Measurements from ENCODE around the gene IL18. TPM values are rescaled to one million over a fixed set of nuclear protein-coding genes. Genes with fewer than 3 reads are reported as not detected.
"Not testable (repeated sequence)": the region's sequence is repeated elsewhere in the genome, so short reads cannot be mapped to it uniquely, and the experiment has no call there.

The IL18 gene
- total and polyA plus RNA-seq, 12 donors = 0.72 to 49.4 (median 11.9) TPM

DNA sequence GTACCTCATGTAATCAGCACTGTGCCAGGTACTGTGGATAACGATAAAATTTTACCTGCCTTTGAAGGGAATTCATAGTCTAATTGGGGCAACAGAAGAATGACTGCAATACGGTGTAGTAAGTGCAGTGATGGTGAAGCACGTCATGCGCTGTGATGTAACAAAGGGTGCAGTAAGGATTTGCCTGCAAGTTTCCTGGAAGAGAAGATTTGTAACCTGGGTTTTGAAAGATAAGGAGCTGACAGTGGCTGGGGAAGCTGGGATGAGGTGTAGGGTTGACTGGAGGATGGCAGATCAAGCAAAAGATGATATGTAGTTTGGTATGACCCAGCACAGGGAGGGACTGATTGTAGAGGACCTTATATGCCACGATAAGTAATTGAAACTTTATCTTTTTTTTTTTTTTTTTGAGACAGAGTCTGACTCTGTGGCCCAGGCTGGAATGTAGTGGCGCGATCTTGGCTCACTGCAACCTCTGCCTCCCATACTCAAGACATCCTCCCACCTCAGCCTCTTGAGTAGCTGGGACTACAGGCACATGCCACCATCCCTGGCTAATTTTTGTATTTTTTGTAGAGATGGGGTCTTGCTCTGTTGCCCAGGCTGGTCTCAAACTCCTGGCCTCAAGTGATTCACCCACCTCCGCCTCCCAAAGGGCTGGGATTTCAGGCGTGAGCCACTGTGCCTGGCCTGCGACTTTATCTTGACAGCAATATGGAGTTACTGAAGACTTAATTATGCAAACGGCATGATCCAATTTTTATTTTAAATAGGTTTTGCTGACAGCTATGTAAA, 66.0 kb downstream of the IL18 start:
- no peak overlapping the region for H3K27ac ChIP-seq
- DNase-seq = no peak
- H3K4me1 ChIP-seq (replicated peaks in 1 of 2) = no peaks in the 10 kb centered on the region
- H3K27me3 ChIP-seq = no peaks in the 10 kb centered on the region
- TF ChIP-seq POLR2A (IDR thresholded peaks at IDR 0.05) = no peak
- TF ChIP-seq, protein P1, sequence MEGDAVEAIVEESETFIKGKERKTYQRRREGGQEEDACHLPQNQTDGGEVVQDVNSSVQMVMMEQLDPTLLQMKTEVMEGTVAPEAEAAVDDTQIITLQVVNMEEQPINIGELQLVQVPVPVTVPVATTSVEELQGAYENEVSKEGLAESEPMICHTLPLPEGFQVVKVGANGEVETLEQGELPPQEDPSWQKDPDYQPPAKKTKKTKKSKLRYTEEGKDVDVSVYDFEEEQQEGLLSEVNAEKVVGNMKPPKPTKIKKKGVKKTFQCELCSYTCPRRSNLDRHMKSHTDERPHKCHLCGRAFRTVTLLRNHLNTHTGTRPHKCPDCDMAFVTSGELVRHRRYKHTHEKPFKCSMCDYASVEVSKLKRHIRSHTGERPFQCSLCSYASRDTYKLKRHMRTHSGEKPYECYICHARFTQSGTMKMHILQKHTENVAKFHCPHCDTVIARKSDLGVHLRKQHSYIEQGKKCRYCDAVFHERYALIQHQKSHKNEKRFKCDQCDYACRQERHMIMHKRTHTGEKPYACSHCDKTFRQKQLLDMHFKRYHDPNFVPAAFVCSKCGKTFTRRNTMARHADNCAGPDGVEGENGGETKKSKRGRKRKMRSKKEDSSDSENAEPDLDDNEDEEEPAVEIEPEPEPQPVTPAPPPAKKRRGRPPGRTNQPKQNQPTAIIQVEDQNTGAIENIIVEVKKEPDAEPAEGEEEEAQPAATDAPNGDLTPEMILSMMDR (IDR thresholded peaks at IDR 0.05) = no peak
- no peak overlapping the region for H3K4me3 ChIP-seq
- H3K9me3 ChIP-seq (replicated peaks in 1 of 3) = no peaks in the 10 kb centered on the region
- WGBS, 4 donors = 92 to 95% (median 93%) methylated on average over 11 of the region's 11 CpGs
- peaks cover 0 to 38% of the 10 kb centered on the region in 2 donors for H3K36me3 ChIP-seq (replicated peaks in 1 of 2)
- intact Hi-C loops (cut with DNase I) = no loop called here

DNA sequence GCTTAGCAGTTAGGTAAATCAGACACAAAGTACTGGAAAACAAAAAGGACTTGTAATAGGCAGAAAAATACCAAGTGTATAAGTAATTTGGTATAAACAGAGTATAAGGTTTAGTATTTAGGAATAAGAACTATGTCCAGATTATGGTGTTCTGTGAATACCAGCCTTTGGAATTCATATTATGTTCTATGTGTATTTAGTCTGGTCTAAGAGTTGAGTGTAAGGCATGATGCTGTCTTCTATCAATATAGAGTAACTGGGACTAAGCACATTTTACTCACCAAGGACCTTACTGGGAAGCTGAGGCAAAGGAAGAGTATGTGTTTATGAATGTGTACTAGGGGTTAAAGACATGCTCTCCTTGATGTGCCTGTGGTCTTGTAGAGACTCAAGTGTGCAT, 67.7 kb downstream of the IL18 start:
- TF ChIP-seq, protein P1 (IDR thresholded peaks at IDR 0.05) = no peak
- TF ChIP-seq POLR2A (IDR thresholded peaks at IDR 0.05) = no peak
- H3K4me1 ChIP-seq (replicated peaks in 1 of 2) = no peaks in the 10 kb centered on the region
- intact Hi-C loops (cut with DNase I) = no loop called here
- DNase-seq = no peak
- H3K9me3 ChIP-seq (replicated peaks in 1 of 3) = no peaks in the 10 kb centered on the region
- H3K36me3 ChIP-seq (replicated peaks in 1 of 2) = peaks cover 0 to 56% of the 10 kb centered on the region in 2 donors
- no peak overlapping the region for H3K4me3 ChIP-seq
- no peak overlapping the region for H3K27ac ChIP-seq
- no peaks in the 10 kb centered on the region for H3K27me3 ChIP-seq

DNA sequence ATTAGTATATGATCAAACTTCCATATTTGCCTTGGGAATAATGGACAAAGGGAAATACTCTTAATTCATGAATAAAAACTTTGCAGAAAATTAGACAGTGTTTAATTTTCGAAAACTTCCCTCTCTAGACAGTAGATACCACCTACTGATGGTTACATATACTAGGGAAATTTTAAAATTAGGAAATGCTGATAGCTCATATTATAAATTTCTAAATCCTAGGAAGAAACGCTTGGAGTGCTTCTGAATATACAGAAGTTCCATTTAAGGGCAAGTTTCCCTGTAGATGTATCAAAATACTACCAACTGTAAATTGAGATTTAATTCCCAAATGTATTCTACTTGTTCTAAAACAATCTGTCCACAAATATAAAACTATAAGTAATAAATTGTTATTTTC, 68.6 kb downstream of the IL18 start:
- DNase-seq; H3K27ac ChIP-seq; H3K9me3 ChIP-seq (replicated peaks in 1 of 3); H3K4me1 ChIP-seq (replicated peaks in 1 of 2); intact Hi-C loops (cut with DNase I); H3K27me3 ChIP-seq; H3K4me3 ChIP-seq: not testable (repeated sequence)
- WGBS, 4 donors = 95 to 98% (median 96%) methylated on average over 2 of the region's 2 CpGs
- H3K36me3 ChIP-seq (replicated peaks in 1 of 2) = peaks cover 0 to 60% of the 10 kb centered on the region in 2 donors

Small RNAs within 50 kb of the gene (small RNA-seq; reads per million reads assigned to genes)
- gene MRPS36P4 = 0 reads per million in 2 donors

Other genes with a start within 250 kb of the IL18 start
- gene C11orf52, start 245.2 kb downstream of the IL18 start, total RNA-seq = 1 to 10 TPM in 5 of 9 donors, under 1 TPM in 2, not detected in 2; 0.53 to 4.2 (median 2.5) TPM
- 1 to 10 TPM in 2 of 3 donors, under 1 TPM in 1; 0.68 to 1.9 (median 1.7) TPM for gene C11orf52, start 245.2 kb downstream of the IL18 start, polyA plus RNA-seq
- 10 to 100 TPM; 14.8 to 56.0 (median 46.5) TPM for gene DIXDC1, start 226.8 kb downstream of the IL18 start, total RNA-seq
- gene DIXDC1, start 226.8 kb downstream of the IL18 start, polyA plus RNA-seq = 10 to 100 TPM in 2 of 3 donors, 1 to 10 TPM in 1; 7.9 to 30.1 (median 11.5) TPM
- 10 to 100 TPM; 18.9 to 95.1 (median 28.7) TPM for gene DLAT, start 138.7 kb downstream of the IL18 start, total RNA-seq
- 10 to 100 TPM in 1 of 3 donors, 1 to 10 TPM in 2; 7.6 to 75.3 (median 8.1) TPM for gene DLAT, start 138.7 kb downstream of the IL18 start, polyA plus RNA-seq
- gene PIH1D2, start 90.1 kb downstream of the IL18 start, total RNA-seq = 1 to 10 TPM in 8 of 9 donors, under 1 TPM in 1; 0.91 to 3.7 (median 2.3) TPM
- gene PIH1D2, start 90.1 kb downstream of the IL18 start, polyA plus RNA-seq = 1 to 10 TPM; 2.1 to 3.3 (median 2.2) TPM
- gene NKAPD1, start 89.8 kb downstream of the IL18 start, total RNA-seq = 10 to 100 TPM in 8 of 9 donors, 1 to 10 TPM in 1; 9.8 to 40.5 (median 17.1) TPM
- gene NKAPD1, start 89.8 kb downstream of the IL18 start, polyA plus RNA-seq = 10 to 100 TPM in 2 of 3 donors, 1 to 10 TPM in 1; 9.8 to 34.5 (median 10.3) TPM
- 100 to 1,000 TPM in 2 of 9 donors, 10 to 100 TPM in 7; 23.8 to 304 (median 67.0) TPM for gene TIMM8B, start 77.3 kb downstream of the IL18 start, total RNA-seq
- 100 to 1,000 TPM in 2 of 3 donors, 10 to 100 TPM in 1; 77.8 to 145 (median 117) TPM for gene TIMM8B, start 77.3 kb downstream of the IL18 start, polyA plus RNA-seq
- gene SDHD, start 77.2 kb downstream of the IL18 start, total RNA-seq = 100 to 1,000 TPM in 8 of 9 donors, 10 to 100 TPM in 1; 66.8 to 149 (median 119) TPM
- 100 to 1,000 TPM in 1 of 3 donors, 10 to 100 TPM in 2; 47.6 to 128 (median 65.0) TPM for gene SDHD, start 77.2 kb downstream of the IL18 start, polyA plus RNA-seq
- gene TEX12, start 3.3 kb upstream of the IL18 start, total RNA-seq = under 1 TPM in 1 of 9 donors, not detected in 8; 0.11 TPM
- under 1 TPM in 1 of 3 donors, not detected in 2; 0.07 TPM for gene TEX12, start 3.3 kb upstream of the IL18 start, polyA plus RNA-seq
- gene BCO2, start 11.4 kb upstream of the IL18 start, total RNA-seq = 10 to 100 TPM; 26.0 to 72.6 (median 48.0) TPM
- gene BCO2, start 11.4 kb upstream of the IL18 start, polyA plus RNA-seq = 100 to 1,000 TPM in 1 of 3 donors, 10 to 100 TPM in 2; 40.4 to 139 (median 91.1) TPM
- 100 to 1,000 TPM in 3 of 9 donors, 10 to 100 TPM in 6; 47.2 to 390 (median 71.9) TPM for gene PTS, start 62.3 kb upstream of the IL18 start, total RNA-seq
- 100 to 1,000 TPM in 2 of 3 donors, 10 to 100 TPM in 1; 84.7 to 146 (median 134) TPM for gene PTS, start 62.3 kb upstream of the IL18 start, polyA plus RNA-seq
- gene PLET1, start 96.8 kb upstream of the IL18 start, total RNA-seq = not detected
- not detected for gene PLET1, start 96.8 kb upstream of the IL18 start, polyA plus RNA-seq